ENCODE data around the gene AJAP1.

Gene AJAP1

DNA sequence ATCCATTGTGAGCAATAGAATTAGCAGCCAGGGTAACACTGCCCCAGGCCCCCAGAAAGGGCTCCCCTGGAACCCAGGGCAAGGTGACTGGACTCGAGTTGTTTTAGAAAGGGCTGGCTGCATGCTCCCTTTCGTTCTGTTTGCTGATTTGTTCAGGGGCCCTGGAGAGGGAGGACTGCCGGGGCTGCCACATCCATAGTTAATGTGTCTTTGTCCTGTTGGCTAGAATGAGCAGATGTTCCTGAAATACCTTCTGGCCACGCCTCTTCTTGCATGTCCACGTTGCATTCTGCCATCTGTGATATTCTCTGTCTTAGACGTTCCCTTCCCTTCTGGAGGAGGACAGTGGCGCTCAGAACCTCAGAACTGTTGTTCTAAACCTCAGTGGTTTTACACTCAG lies 118.8 kb downstream of the AJAP1 start:
- Mint-ChIP-seq H3K27ac (no peak overlapping the region), H3K4me3 (no peak overlapping the region), H3K9me3 (no peaks in the 10 kb centered on the region), H3K4me1 (no peaks in the 10 kb centered on the region), H3K36me3 (no peaks in the 10 kb centered on the region), H3K27me3 (no peaks in the 10 kb centered on the region)
- CTCF ChIA-PET = no interaction called here
- DNase-seq = no peak

DNA sequence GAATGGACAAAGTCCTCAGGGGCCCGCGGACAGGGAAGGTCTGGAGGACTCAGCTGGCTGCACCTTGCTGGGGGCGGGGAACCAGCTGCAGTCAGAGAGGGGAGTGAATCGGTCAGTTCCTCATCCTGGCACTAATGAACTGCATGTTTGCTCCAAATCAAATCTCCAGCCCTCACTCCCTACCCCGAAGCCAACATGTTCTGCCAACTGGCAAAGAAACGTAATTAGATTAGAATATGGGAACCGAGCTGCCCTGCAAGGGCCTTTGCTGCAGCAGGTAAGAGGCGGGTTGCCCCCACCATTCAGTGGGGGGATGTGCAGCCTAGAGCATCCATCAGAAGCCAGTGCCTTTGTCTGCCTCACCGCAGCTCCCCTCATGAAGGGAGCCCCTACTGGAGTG lies 121.1 kb downstream of the AJAP1 start:
- Mint-ChIP-seq H3K36me3 (no peaks in the 10 kb centered on the region), H3K27me3 (no peaks in the 10 kb centered on the region), H3K4me1 (no peaks in the 10 kb centered on the region), H3K4me3 (no peak overlapping the region), H3K9me3 (no peaks in the 10 kb centered on the region), H3K27ac (no peak overlapping the region)
- no peak for DNase-seq
- CTCF ChIA-PET = no interaction called here

DNA sequence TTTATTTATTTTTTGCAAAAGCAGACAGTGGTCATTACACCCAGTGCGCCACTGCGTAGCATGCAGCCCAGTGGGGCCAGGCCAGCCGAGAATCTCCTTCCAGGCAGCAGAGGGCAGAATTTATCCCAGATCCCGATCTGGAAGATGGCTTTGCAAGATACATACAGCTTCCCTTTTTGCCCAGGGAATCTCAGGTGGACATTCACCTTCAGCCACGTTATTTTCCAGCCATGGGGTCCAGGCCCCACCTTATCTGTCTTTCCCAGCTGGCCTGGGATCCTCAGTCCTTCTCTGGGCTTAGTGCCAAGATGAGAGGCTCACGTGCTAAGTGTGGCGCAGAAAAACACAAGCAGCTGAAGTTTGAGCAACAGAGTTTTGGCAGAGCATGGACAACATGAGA lies 123.6 kb downstream of the AJAP1 start:
- CTCF ChIA-PET = no interaction called here
- H3K4me1 Mint-ChIP-seq = no peaks in the 10 kb centered on the region
- H3K9me3 Mint-ChIP-seq = no peaks in the 10 kb centered on the region
- no peaks in the 10 kb centered on the region for H3K36me3 Mint-ChIP-seq
- no peak overlapping the region for H3K4me3 Mint-ChIP-seq
- DNase-seq = no peak
- no peak overlapping the region for H3K27ac Mint-ChIP-seq
- H3K27me3 Mint-ChIP-seq = no peaks in the 10 kb centered on the region

DNA sequence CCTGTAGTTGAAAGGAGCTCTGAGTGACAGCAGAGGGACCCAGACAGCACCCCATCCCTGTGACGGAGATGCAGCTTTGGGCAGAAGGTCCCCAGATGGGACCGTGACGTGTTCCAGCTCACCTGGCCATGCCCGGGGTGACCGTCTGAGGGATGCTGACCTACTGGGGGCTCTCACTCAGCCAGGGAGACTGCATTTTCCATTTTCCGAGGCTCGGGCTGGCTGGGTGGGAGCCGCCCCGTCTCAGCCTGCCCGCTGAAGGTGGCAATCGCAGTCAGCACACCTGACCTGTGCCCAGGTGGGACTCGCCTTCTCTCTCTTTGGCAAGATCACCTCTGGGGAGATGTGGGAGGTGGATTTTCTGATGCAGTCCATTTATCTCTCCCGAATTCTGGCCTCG lies 127.2 kb downstream of the AJAP1 start:
- no peak overlapping the region for H3K27ac Mint-ChIP-seq
- no peaks in the 10 kb centered on the region for H3K27me3 Mint-ChIP-seq
- DNase-seq = no peak
- no peaks in the 10 kb centered on the region for H3K9me3 Mint-ChIP-seq
- no peak overlapping the region for H3K4me3 Mint-ChIP-seq
- no peaks in the 10 kb centered on the region for H3K36me3 Mint-ChIP-seq
- CTCF ChIA-PET = no interaction called here
- H3K4me1 Mint-ChIP-seq = no peaks in the 10 kb centered on the region

DNA sequence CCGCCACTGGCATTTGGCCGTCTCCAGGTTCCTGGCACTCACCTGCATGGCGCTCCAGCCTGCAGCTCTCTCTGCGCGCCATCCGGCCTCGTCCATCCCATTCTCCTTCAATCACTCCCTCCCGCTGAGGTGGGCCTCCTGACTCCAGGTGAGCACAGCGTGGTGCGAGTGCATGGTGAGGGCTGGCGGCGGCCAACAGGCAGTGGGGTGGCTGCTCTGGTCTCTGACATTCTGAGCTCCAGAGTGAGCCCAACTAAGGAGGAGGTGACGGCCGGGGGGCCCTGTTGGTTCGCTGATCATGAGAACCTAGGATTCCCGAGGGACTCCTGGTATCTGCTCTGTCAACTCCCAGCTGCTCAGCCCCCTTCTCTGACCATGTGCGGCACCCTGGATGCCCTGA lies 130.4 kb downstream of the AJAP1 start:
- no peak for DNase-seq
- H3K4me1 Mint-ChIP-seq = no peaks in the 10 kb centered on the region
- CTCF ChIA-PET = no interaction called here
- no peaks in the 10 kb centered on the region for H3K36me3 Mint-ChIP-seq
- H3K27me3 Mint-ChIP-seq = no peaks in the 10 kb centered on the region
- no peak overlapping the region for H3K27ac Mint-ChIP-seq
- no peaks in the 10 kb centered on the region for H3K9me3 Mint-ChIP-seq
- no peak overlapping the region for H3K4me3 Mint-ChIP-seq

DNA sequence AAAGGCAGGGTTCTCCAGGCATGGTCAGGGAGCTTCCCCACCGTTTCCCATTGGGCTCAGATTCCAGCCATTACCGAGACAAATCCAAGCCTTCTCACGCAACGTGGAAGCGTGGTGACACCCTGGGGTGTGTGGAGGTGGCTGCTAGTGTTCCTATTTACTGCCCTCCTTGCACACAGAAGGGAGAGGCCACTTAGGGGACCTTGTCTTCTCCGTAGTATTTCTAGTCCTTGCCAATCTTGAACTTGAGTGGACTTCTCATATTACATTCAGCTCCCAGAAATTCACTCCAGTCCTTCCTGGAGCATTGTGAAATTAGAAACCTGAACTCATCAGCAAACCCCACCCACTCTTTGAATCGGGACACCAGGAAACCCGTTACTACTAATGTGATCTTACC lies 131.6 kb downstream of the AJAP1 start:
- DNase-seq = no peak
- H3K9me3 Mint-ChIP-seq = no peaks in the 10 kb centered on the region
- no peak overlapping the region for H3K27ac Mint-ChIP-seq
- H3K36me3 Mint-ChIP-seq = no peaks in the 10 kb centered on the region
- CTCF ChIA-PET = no interaction called here
- no peak overlapping the region for H3K4me3 Mint-ChIP-seq
- H3K27me3 Mint-ChIP-seq = no peaks in the 10 kb centered on the region
- H3K4me1 Mint-ChIP-seq = no peaks in the 10 kb centered on the region

DNA sequence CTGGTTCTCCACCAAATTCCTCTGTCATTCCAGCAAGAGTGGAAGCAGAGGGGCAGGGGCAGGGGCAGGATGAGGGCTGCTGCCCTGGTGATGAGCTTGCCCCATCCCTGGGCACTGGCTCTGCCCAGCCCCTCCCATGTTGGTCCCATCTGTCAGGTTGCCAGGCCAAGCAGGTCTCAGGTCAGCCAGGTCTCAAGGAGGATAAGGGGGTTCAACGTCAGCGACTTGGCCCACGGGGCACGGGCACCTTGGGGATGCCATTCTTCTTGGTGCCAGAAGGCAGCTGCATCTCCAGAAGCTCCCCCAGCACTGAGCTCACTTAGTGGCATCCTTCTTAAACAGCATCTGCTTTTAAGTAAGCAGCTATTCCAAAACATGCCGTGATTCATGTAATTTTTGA lies 133.1 kb downstream of the AJAP1 start:
- no peaks in the 10 kb centered on the region for H3K36me3 Mint-ChIP-seq
- H3K4me1 Mint-ChIP-seq = no peaks in the 10 kb centered on the region
- no peaks in the 10 kb centered on the region for H3K27me3 Mint-ChIP-seq
- H3K9me3 Mint-ChIP-seq = no peaks in the 10 kb centered on the region
- CTCF ChIA-PET = no interaction called here
- no peak overlapping the region for H3K4me3 Mint-ChIP-seq
- no peak overlapping the region for H3K27ac Mint-ChIP-seq
- no peak for DNase-seq

DNA sequence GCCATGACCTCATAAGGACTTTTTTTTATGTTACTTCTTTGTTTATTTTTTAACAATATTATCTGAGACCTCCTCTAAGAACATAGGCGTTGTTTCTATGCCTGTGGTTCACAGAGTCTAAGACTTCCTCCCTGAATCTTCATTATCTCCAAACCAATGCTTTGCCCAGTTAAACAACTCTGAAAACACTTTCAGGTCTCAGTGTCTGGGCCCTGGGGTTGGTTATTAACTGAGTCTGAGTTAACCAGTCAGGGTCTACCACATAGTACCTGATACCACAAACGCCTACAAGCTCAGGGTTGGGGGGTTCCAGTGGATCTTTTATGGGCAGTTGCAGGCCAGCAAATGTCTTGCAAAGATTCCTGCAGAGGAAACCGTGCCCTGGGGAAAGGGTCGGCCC lies 138.2 kb downstream of the AJAP1 start:
- no peaks in the 10 kb centered on the region for H3K36me3 Mint-ChIP-seq
- no peaks in the 10 kb centered on the region for H3K4me1 Mint-ChIP-seq
- H3K4me3 Mint-ChIP-seq = no peak overlapping the region
- no peaks in the 10 kb centered on the region for H3K27me3 Mint-ChIP-seq
- CTCF ChIA-PET = no interaction called here
- no peak overlapping the region for H3K27ac Mint-ChIP-seq
- no peak for DNase-seq
- H3K9me3 Mint-ChIP-seq = peaks cover 4% of the 10 kb centered on the region

DNA sequence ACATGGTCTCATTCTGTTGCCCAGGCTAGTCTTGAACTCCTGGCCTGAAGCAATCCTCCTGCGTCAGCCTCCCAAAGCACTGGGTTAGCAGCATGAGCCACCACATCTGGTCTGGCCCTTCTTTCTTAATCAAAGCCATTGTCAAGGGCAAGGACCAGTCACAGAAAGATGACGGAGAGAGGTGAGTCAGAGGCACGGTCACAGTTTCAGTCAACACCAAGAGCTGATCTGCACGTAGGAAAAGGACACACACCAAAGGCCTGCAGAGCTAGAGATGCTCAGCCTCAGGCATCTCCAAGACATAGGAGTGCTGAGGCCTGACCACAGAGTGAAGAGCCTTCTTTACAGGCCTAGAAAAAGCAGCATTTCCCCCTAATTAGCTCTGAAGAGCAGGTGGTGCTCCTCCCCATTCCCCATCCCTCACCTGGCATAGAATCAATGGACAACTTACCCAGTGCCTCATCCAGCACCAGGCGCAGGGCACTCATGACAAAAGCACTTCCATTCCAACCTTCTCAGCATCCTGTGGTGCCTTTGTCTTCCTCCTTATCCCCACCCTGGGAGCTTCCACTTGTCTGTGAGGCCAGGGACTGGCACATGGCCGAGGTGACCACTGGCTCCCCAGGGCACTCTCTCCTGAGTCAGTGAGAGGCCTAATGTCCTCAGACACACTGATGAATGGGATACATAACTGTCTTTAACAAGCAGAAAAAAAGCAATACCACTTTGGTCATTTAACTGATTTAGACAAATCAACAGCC lies 139.8 kb downstream of the AJAP1 start:
- Mint-ChIP-seq H3K4me3 (no peak overlapping the region), H3K4me1 (no peaks in the 10 kb centered on the region), H3K27ac (no peak overlapping the region), H3K36me3 (no peaks in the 10 kb centered on the region), H3K9me3 (peaks cover 4% of the 10 kb centered on the region), H3K27me3 (no peaks in the 10 kb centered on the region)
- DNase-seq = no peak
- CTCF ChIA-PET = no interaction called here

DNA sequence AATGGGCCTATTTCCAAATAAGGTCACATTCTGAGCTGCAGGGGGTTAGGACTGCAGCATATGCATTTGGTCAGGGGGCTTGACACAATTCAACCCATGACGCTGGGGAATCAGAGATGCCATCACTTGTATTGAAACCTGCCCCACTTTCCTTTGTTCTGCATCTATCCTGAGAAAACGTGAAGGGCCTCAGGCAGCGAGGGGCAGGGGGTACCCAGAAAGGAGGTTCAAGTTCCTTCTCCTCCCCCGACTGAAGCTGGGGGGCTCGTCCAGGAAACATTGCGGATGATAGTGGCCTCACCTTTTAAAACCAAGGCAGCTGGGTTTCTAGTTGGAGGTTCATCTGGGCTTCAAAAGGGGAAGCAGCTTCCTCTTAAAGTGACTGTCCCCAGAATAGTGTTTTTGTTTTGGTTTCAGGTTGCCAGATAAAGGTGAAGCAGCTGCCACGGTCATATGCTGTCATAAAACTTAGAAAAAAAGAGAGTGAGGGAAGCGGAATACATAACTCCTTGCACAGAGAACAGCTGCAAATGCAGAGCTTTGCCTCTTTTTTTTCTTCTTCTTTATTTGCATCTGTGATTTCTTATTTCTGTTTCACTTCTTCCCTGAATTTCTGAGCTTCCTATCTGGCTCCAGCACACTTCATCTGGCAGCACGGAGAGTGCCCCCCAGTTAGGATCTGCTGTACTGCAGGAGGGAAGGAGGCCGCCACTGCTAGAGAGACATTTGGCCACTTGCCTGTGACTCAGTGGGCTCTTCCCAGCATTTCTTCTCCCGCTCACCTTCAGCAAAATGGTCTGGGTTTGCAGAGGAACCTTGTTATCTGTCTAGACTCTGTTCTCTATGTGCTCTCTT lies 142.0 kb downstream of the AJAP1 start:
- no peaks in the 10 kb centered on the region for H3K36me3 Mint-ChIP-seq

DNA sequence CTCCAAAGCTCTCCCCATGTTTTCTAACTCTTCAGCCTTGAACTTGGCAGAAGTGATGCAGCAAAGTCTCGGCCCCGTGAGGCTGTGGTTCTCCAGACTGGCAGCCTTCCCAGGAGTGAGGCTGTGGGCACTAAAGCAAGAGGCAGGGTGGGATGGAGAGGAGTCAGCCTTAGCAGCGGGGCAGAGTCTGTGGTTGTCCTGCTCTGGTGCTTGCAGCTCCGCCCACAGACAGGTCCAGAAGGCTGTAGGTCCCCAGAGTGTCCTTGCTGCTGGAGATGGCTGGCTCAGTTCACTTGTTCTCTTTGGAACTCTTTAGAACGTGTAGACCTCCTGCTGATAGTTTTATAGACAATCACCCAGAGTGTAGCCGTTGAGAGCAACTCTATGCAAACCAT lies 142.6 kb downstream of the AJAP1 start:
- no peaks in the 10 kb centered on the region for H3K36me3 Mint-ChIP-seq
- CTCF ChIA-PET = no interaction called here
- H3K27me3 Mint-ChIP-seq = peaks cover 4% of the 10 kb centered on the region
- no peak overlapping the region for H3K4me3 Mint-ChIP-seq
- H3K9me3 Mint-ChIP-seq = peaks cover 4% of the 10 kb centered on the region
- no peak for DNase-seq
- H3K4me1 Mint-ChIP-seq = no peaks in the 10 kb centered on the region
- H3K27ac Mint-ChIP-seq = no peak overlapping the region

More for the DNA sequence above, 142.0 kb downstream of the AJAP1 start:
- peaks cover 2% of the 10 kb centered on the region for H3K27me3 Mint-ChIP-seq
- CTCF ChIA-PET = no interaction called here
- no peak overlapping the region for H3K27ac Mint-ChIP-seq
- no peak for DNase-seq
- H3K9me3 Mint-ChIP-seq = peaks cover 4% of the 10 kb centered on the region
- no peak overlapping the region for H3K4me3 Mint-ChIP-seq
- H3K4me1 Mint-ChIP-seq = no peaks in the 10 kb centered on the region

DNA sequence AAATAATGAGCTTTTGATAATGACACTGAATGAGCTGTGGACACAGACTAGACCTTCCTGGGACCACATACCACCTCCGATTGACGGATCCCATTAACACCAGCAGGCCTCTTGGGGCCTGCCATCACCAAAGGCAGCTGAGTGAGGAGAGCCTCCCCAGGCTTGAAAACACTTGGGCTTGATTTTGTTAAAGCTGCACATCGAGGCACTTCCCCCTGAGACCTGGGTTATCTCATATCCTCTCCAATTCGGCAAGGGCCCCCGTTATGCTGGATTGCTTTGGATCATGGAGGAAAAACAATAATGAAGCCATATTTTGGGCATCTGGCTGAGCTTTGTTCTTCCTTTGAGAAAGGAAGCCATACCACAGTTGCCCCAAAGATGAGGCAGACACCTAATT lies 143.0 kb downstream of the AJAP1 start:
- H3K27ac Mint-ChIP-seq = no peak overlapping the region

DNA sequence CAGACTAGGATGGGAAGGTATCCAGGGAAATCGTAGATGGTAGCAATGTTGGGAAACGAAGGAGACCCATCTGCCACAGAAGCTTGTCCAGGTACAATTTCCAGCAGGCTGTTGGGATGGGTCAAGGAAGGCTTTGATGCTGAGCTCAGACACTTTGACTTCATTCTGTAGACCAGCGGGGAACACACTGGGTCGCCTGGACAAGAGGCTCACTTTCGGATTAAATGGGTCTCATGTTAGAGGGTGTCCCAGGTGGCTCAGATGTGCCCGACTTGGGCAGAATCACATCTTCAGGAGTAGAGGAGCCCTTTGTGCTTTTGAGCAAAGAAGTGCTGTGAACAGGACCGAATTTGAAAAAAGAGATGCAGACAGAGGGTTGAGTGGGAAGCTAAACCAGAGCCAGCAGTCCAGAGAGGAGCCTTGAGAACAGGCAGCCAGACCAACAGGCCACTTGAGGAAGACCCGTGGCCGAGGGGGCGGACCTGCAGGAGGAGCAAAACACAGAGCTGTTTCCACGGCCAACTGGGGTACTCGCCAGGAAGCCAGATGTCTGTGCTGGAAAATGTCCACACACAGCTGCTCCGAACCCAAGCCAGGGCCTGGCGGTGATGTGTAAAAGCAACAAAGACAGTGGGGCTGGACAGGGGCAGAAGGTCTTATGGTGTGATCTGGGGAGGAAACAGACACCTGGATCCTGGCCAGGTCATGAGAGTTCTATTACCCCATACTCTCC lies 146.9 kb downstream of the AJAP1 start:
- Mint-ChIP-seq H3K27ac (no peak overlapping the region), H3K36me3 (no peaks in the 10 kb centered on the region), H3K4me1 (no peaks in the 10 kb centered on the region), H3K4me3 (no peak overlapping the region), H3K9me3 (peaks cover 4% of the 10 kb centered on the region), H3K27me3 (peaks cover 4% of the 10 kb centered on the region)
- DNase-seq = no peak
- CTCF ChIA-PET = no interaction called here

More for the DNA sequence above, 143.0 kb downstream of the AJAP1 start:
- Mint-ChIP-seq H3K4me1 (no peaks in the 10 kb centered on the region), H3K27me3 (peaks cover 4% of the 10 kb centered on the region), H3K36me3 (no peaks in the 10 kb centered on the region), H3K9me3 (peaks cover 4% of the 10 kb centered on the region), H3K4me3 (no peak overlapping the region)
- DNase-seq = no peak
- CTCF ChIA-PET = no interaction called here

DNA sequence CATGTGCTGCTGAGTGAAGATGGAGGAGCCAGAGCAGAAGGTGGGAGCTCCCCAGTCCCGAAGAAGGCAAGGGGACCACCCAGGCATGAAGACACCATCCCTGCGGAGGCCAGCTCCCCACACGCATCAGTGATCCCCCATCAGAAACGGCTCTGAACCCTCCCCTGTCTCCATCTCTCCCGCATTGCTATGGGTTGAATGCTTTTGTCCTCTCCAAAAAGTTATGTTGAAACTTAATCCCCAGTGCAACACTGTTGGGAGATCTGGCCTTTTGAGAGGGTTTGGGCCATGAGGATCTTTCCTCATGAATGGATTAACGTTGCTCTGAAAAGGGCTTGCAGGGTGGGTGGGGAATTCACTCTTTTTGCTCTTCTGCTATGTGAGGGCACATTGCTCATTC lies 147.6 kb downstream of the AJAP1 start:
- Mint-ChIP-seq H3K9me3 (no peaks in the 10 kb centered on the region), H3K4me1 (no peaks in the 10 kb centered on the region), H3K36me3 (no peaks in the 10 kb centered on the region), H3K27ac (no peak overlapping the region), H3K4me3 (no peak overlapping the region), H3K27me3 (peaks cover 4% of the 10 kb centered on the region)
- DNase-seq = no peak
- CTCF ChIA-PET = no interaction called here

DNA sequence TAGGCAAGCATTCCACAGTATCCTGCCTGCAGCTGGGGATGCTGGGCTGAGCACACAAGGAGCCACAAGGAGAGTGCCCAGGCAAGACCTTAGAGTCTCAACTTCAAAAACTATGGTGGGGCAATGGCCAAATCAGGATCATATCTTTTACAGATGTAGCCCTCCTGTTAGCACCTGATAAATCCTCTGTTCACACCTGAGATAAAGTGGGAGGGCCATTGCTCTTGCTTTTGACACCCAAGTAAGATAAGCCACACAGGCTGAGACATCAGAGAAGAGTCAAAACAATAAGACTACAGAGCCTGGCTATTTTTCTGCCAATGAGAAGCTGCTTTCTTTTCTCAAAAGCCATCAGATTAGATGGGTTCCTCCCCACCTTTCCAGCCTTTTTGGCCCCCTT lies 148.9 kb downstream of the AJAP1 start:
- H3K4me3 Mint-ChIP-seq = no peak overlapping the region
- no peaks in the 10 kb centered on the region for H3K4me1 Mint-ChIP-seq
- CTCF ChIA-PET = no interaction called here
- no peaks in the 10 kb centered on the region for H3K9me3 Mint-ChIP-seq
- H3K36me3 Mint-ChIP-seq = no peaks in the 10 kb centered on the region
- H3K27me3 Mint-ChIP-seq = peaks cover 4% of the 10 kb centered on the region
- H3K27ac Mint-ChIP-seq = no peak overlapping the region
- no peak for DNase-seq

Measured in activated naive CD4-positive, alpha-beta T cell treated with anti-CD3 and anti-CD28 coated beads, Interleukin-2, amount 10 ng/mL, durations not matched to agents 7 days and 5 days (primary cell).